Thoracic aorta (tissue), 2 donors: ENCODE results near the gene LIMA1. TPM values are rescaled to one million over a fixed set of nuclear protein-coding genes. Genes with fewer than 3 reads are reported as not detected.

ENCODE experiments used
- ATAC-seq: fragments of 150-250 bp; one replicate; pipeline ENCODE4 v1.8.0; 2017; ENCODE audit warnings: low read depth; ENCODE audit not compliant: insufficient number of reproducible peaks, low FRiP score
- DNase-seq: peaks from one replicate; pipeline ENCODE4 v3.0.0-alpha.2; 2020; ENCODE audit warnings: low spot score
- H3K27ac ChIP-seq, 2 donors: fragments of 200-600 bp; sonication (generic); 1 replicate in 1 of 2; 2 replicates in 1 of 2; pipeline ENCODE4 v1.5.1; 2016; ENCODE audit warnings: mild to moderate bottlenecking in 2 of 2, moderate library complexity in 2 of 2
- H3K27me3 ChIP-seq: fragments of 200-600 bp; sonication (generic); replicated peaks from 2 replicates; pipeline ENCODE4 v1.6.0; 2016; ENCODE audit warnings: mild to moderate bottlenecking; ENCODE audit not compliant: insufficient read depth
- H3K36me3 ChIP-seq: fragments of 200-600 bp; sonication (generic); one replicate; pipeline ENCODE4 v1.5.1; 2016
- H3K4me1 ChIP-seq, 2 donors: fragments of 200-600 bp; sonication (generic); 1 replicate in 1 of 2; 2 replicates in 1 of 2; pipeline versions ENCODE4 v1.5.1 to v1.6.0; 2016; ENCODE audit warnings: low read depth in 2 of 2, mild to moderate bottlenecking in 1 of 2; ENCODE audit not compliant: control insufficient read depth in 1 of 2
- H3K4me3 ChIP-seq: fragments of 200-600 bp; sonication (generic); 2 replicates; pipeline ENCODE4 v1.5.1; 2016; ENCODE audit warnings: mild to moderate bottlenecking
- H3K9me3 ChIP-seq: fragments of 200-600 bp; sonication (generic); 2 replicates; pipeline ENCODE4 v1.5.1; 2016
- total RNA-seq, 2 donors: library from RNA; depleted of rRNA; stranded (reverse); fragments of >200 nt; gene quantifications; one replicate each; pipeline versions ENCODE4 v1.1.0 to v1.2.3, GENCODE V29; 2016
- TF ChIP-seq, protein P1 (sequence below): fragments of 200-600 bp; sonication (generic); IDR thresholded peaks from one replicate; pipeline ENCODE4 v1.5.1; 2019; ENCODE audit warnings: antibody characterized with exemption

Gene LIMA1
- total RNA-seq, 2 donors from 2014 or later, result 103 to 194 TPM

DNA sequence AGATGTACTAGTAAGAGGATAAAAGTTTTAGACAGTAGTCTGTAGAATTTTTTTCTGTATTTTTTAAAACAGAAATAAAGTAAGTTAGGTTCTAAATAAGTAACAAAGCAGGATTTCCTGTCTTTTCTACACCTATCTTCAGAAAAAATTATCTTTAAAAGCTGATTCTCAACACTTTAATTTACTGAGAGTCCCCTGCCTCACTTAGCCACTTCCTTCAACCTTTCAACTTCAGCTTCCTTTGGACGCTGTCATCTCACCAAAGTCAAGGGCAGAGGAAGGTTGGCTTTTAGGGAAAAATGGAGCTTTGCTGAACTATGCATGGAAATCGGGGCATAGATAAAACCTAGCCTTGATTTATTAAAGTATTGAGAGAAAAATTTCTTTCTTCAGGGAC, 71.3 kb downstream of the LIMA1 start:
- TF ChIP-seq, protein P1, sequence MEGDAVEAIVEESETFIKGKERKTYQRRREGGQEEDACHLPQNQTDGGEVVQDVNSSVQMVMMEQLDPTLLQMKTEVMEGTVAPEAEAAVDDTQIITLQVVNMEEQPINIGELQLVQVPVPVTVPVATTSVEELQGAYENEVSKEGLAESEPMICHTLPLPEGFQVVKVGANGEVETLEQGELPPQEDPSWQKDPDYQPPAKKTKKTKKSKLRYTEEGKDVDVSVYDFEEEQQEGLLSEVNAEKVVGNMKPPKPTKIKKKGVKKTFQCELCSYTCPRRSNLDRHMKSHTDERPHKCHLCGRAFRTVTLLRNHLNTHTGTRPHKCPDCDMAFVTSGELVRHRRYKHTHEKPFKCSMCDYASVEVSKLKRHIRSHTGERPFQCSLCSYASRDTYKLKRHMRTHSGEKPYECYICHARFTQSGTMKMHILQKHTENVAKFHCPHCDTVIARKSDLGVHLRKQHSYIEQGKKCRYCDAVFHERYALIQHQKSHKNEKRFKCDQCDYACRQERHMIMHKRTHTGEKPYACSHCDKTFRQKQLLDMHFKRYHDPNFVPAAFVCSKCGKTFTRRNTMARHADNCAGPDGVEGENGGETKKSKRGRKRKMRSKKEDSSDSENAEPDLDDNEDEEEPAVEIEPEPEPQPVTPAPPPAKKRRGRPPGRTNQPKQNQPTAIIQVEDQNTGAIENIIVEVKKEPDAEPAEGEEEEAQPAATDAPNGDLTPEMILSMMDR, result no peak
- ATAC-seq (no peak), DNase-seq (no peak)
- Histone ChIP-seq H3K9me3 (no peaks in the 10 kb centered on the region), H3K27me3 (no peaks in the 10 kb centered on the region), H3K4me3 (no peak overlapping the region), H3K4me1 (peaks cover 28 to 44% of the 10 kb centered on the region in 2 donors), H3K27ac (peak overlapping the region in 1 of 2 donors; percentile 27), H3K36me3 (no peaks in the 10 kb centered on the region)

DNA sequence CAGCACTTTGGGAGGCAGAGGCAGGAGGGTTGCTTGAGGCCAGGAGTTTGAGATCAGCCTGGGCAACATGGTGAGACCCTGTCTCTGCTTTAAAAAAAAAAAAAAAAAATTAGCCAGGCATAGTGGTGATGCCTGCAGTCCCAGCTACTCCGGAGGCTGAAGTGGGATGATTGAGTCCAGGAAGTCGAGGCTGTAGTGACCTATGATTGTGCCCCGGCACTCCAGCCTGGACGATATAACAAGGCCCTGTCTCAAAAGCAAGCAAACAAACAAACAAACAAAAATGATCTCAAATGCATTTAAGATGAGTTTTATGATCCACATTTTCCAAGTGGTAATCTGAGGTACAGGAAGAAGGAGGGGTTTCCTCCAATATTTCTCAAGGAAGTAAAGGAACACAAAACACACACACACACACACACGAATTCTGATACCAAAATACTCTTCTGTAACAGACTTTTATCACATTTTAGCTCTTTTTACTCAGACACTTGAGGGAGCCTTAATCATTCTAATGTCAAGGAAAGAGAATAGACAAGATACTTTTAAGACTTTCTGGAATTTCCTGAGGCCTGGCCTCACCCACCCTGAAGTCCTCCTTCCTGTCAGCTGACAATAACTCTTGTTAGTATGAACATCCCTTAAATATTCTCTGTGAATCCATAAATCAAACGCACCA, 71.8 kb downstream of the LIMA1 start:
- no peaks in the 10 kb centered on the region for H3K27me3 ChIP-seq
- ATAC-seq, result no peak
- H3K4me3 ChIP-seq, result no peak overlapping the region
- H3K9me3 ChIP-seq, result no peaks in the 10 kb centered on the region
- no peak for DNase-seq
- H3K4me1 ChIP-seq, result peaks cover 25 to 38% of the 10 kb centered on the region in 2 donors
- TF ChIP-seq, protein P1, result no peak
- no peaks in the 10 kb centered on the region for H3K36me3 ChIP-seq
- H3K27ac ChIP-seq, result peak overlapping the region in 1 of 2 donors; percentile 27

DNA sequence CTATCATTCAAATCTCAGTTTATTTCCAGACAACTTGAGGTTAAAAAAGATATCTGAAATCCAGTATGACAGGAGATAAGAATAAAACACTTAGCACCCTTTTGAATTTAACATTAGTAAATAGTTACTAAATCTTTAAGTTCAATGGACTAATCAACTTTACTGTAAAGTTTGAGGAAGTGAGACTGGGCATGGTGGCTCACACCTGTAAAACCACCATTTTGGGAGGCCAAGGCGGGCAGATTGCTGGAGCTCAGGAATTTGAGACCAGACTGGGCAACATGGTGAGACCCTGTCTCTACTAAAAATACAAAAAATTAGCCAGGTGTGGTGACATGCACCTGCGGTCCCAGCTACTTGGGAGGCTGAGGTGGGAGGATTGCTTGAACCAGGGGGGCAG, 75.9 kb downstream of the LIMA1 start:
- Histone ChIP-seq H3K9me3 (no peaks in the 10 kb centered on the region), H3K4me3 (no peak overlapping the region), H3K4me1 (peaks cover 6 to 10% of the 10 kb centered on the region in 2 donors), H3K27me3 (no peaks in the 10 kb centered on the region), H3K27ac (no peak overlapping the region), H3K36me3 (peaks cover 27% of the 10 kb centered on the region)
- ATAC-seq (no peak), DNase-seq (no peak)
- TF ChIP-seq, protein P1, result no peak

DNA sequence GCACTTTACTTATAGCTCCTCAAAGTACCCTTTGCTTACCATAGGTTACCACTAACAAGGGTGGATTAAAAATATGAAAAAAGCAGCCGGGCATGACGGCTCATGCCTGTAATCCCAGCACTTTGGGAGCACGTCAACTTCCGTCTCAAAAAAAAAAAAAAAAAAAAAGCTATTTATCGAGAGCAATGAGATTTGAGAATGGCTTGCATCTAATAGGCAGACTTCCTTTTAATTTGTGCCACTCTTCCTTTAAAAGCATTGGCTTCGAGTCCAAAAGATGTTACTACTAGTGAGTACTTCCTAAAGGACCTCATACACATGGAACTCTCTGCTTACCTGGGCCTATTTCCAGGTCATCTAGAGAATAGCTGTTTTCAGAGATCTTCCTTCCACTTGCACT, 77.7 kb downstream of the LIMA1 start:
- Histone ChIP-seq H3K4me3 (no peak overlapping the region), H3K27me3 (no peaks in the 10 kb centered on the region), H3K27ac (no peak overlapping the region), H3K36me3 (peaks cover 32% of the 10 kb centered on the region), H3K9me3 (no peaks in the 10 kb centered on the region), H3K4me1 (peaks cover 0 to 6% of the 10 kb centered on the region in 2 donors)
- no peak for DNase-seq
- no peak for ATAC-seq
- TF ChIP-seq, protein P1, result no peak

DNA sequence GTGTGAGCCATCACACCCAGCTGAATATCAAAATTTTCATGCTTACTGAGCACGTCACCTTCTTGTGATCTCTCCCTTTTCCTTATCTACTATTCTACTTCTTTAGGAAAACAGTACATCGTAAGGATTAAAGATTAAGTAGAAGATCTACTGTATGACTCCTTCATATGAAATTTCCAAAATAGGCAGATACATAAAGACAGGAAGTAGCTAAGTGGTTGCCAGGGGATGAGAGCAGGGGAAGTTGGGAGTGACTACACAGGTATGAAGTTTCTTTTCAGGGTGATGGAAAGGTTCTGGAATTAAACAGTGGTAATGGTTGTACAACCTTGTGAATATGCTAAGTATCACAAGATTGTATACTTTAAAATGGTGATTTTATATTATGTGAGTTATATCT, 79.6 kb downstream of the LIMA1 start:
- Histone ChIP-seq H3K36me3 (peaks cover 45% of the 10 kb centered on the region), H3K27me3 (no peaks in the 10 kb centered on the region), H3K9me3 (no peaks in the 10 kb centered on the region), H3K4me1 (peaks cover 0 to 6% of the 10 kb centered on the region in 2 donors), H3K4me3 (no peak overlapping the region), H3K27ac (no peak overlapping the region)
- no peak for ATAC-seq
- TF ChIP-seq, protein P1, result no peak
- DNase-seq, result no peak
